Stimulated activated CD8-positive, alpha-beta memory T cell treated with anti-CD3 and anti-CD28 coated beads, Interleukin-15, amount 100 ng/mL, for 4 hours (primary cell): ENCODE results near the gene TOB2.
"Not testable (repeated sequence)": the region's sequence is repeated elsewhere in the genome, so short reads cannot be mapped to it uniquely, and the experiment has no call there.

Experiments
- DNase-seq, 2 donors: peaks; one replicate each; pipeline ENCODE4 v3.0.0-alpha.2; 2020; ENCODE audit warnings: low read depth in 2 of 2

Gene TOB2

GRCh38 chr22:41468381-41469217 is 22.0 kb upstream of the TOB2 start, which contains the start of the genes ACO2 and PHF5A:
ACO2 (plus strand) TSS chr22:41469117; CDS start chr22:41469147, 30 bp downstream.
PHF5A (minus strand) TSS chr22:41468692; CDS start chr22:41468653, 39 bp downstream.
- DNase-seq: peak; percentile 94 to 96

- DNase-seq: no peak
Observed at GRCh38 chr22:41461901-41462300, 15.3 kb upstream of the TOB2 start.

- DNase-seq: not testable (repeated sequence)
Observed at GRCh38 chr22:41460071-41460470, 13.5 kb upstream of the TOB2 start.

- no peak for DNase-seq
Observed at GRCh38 chr22:41459431-41459830, 12.8 kb upstream of the TOB2 start.

GRCh38 chr22:41458161-41458728 is 11.6 kb upstream of the TOB2 start:
- DNase-seq: no peak

- DNase-seq: peak; percentile 77 to 87
Observed at GRCh38 chr22:41448189-41448808, 1.7 kb upstream of the TOB2 start.

GRCh38 chr22:41447435-41448188 is 1.0 kb upstream of the TOB2 start:
- peak in 1 of 2 donors; percentile 26 for DNase-seq

- DNase-seq: no peak
Observed at GRCh38 chr22:41446057-41446501, 522 bp downstream of the TOB2 start.

- DNase-seq: no peak
Observed at GRCh38 chr22:41445129-41446056, 1.2 kb downstream of the TOB2 start.

- peak; percentile 73 to 75 for DNase-seq
Observed at GRCh38 chr22:41444360-41445128, 2.1 kb downstream of the TOB2 start.

GRCh38 chr22:41442240-41442792 is 4.3 kb downstream of the TOB2 start:
- DNase-seq: no peak

GRCh38 chr22:41440511-41440910 is 6.1 kb downstream of the TOB2 start:
- DNase-seq: not testable (repeated sequence)

GRCh38 chr22:41437198-41437597 is 9.4 kb downstream of the TOB2 start:
- DNase-seq: no peak

- DNase-seq: no peak
Observed at GRCh38 chr22:41436322-41437113, 10.1 kb downstream of the TOB2 start.

- DNase-seq: no peak
Observed at GRCh38 chr22:41435560-41435959, 11.0 kb downstream of the TOB2 start.

GRCh38 chr22:41434361-41435003 is 12.1 kb downstream of the TOB2 start:
- DNase-seq: not testable (repeated sequence)

GRCh38 chr22:41433480-41433879 is 13.1 kb downstream of the TOB2 start:
- not testable (repeated sequence) for DNase-seq

- no peak for DNase-seq
Observed at GRCh38 chr22:41431656-41432055, 14.9 kb downstream of the TOB2 start.
